ENCODE measurements around the gene SMARCAD1.
"Not testable (repeated sequence)": the region's sequence is repeated elsewhere in the genome, so short reads cannot be mapped to it uniquely, and the experiment has no call there.

The SMARCAD1 gene

GRCh38 chr4:94228493-94229216 lies 21.0 kb downstream of the SMARCAD1 start:
- no peak for DNase-seq

GRCh38 chr4:94232519-94232918 lies 24.9 kb downstream of the SMARCAD1 start:
- DNase-seq = no peak

- no peak for DNase-seq
Observed at GRCh38 chr4:94235825-94236224, 28.2 kb downstream of the SMARCAD1 start.

GRCh38 chr4:94237271-94237670 lies 29.6 kb downstream of the SMARCAD1 start:
- DNase-seq = no peak

GRCh38 chr4:94238160-94238559 lies 30.5 kb downstream of the SMARCAD1 start:
- no peak for DNase-seq

GRCh38 chr4:94240384-94240783 lies 32.7 kb downstream of the SMARCAD1 start:
- no peak for DNase-seq

GRCh38 chr4:94244087-94244828 lies 36.6 kb downstream of the SMARCAD1 start:
- no peak for DNase-seq

GRCh38 chr4:94244829-94245185 lies 37.1 kb downstream of the SMARCAD1 start:
- no peak for DNase-seq

- no peak for DNase-seq
Observed at GRCh38 chr4:94251094-94251493, 43.4 kb downstream of the SMARCAD1 start.

GRCh38 chr4:94253036-94253435 lies 45.4 kb downstream of the SMARCAD1 start:
- DNase-seq = no peak

- DNase-seq = no peak
Observed at GRCh38 chr4:94256144-94256783, 48.6 kb downstream of the SMARCAD1 start.

GRCh38 chr4:94256828-94257227 lies 49.2 kb downstream of the SMARCAD1 start:
- no peak for DNase-seq

GRCh38 chr4:94262163-94263016 lies 54.7 kb downstream of the SMARCAD1 start:
- no peak for DNase-seq

- no peak for DNase-seq
Observed at GRCh38 chr4:94267037-94267436, 59.4 kb downstream of the SMARCAD1 start.

- DNase-seq = no peak
Observed at GRCh38 chr4:94271248-94271647, 63.6 kb downstream of the SMARCAD1 start.

- DNase-seq = no peak
Observed at GRCh38 chr4:94274912-94275311, 67.2 kb downstream of the SMARCAD1 start.

- no peak for DNase-seq
Observed at GRCh38 chr4:94276204-94276603, 68.5 kb downstream of the SMARCAD1 start.

- no peak for DNase-seq
Observed at GRCh38 chr4:94277534-94277933, 69.9 kb downstream of the SMARCAD1 start.

- DNase-seq = no peak
Observed at GRCh38 chr4:94278781-94279180, 71.1 kb downstream of the SMARCAD1 start.

- DNase-seq = no peak
Observed at GRCh38 chr4:94284889-94285288, 77.2 kb downstream of the SMARCAD1 start.

GRCh38 chr4:94285666-94286065 lies 78.0 kb downstream of the SMARCAD1 start:
- DNase-seq = no peak

GRCh38 chr4:94290245-94290644 lies 82.6 kb downstream of the SMARCAD1 start:
- no peak for DNase-seq

- not testable (repeated sequence) for DNase-seq
Observed at GRCh38 chr4:94293981-94294380, 86.3 kb downstream of the SMARCAD1 start.

Measured in GDM1 (cell line).